Fibroblast of lung (primary cell): Measurements from ENCODE around the gene PPP3R1. TPM values are rescaled to one million over a fixed set of nuclear protein-coding genes. Genes with fewer than 3 reads are reported as not detected.
A peak's percentile ranks its signal among the peaks of the same experiment; 100 is the strongest.

Source experiments
- DNase-seq, 2 donors: peaks; one replicate each; pipeline versions ENCODE4 v3.0.0 to v3.0.0-alpha.2; 2010; ENCODE audit warnings: low read depth in 2 of 2
- H2AFZ ChIP-seq: 2 replicates; pipeline ENCODE4 v1.5.1; 2012; ENCODE audit warnings: low read length, control low read depth, inconsistent platforms
- H3K27ac ChIP-seq: 2 replicates; pipeline ENCODE4 v1.5.1; 2011; ENCODE audit warnings: low read length, control low read depth; ENCODE audit not compliant: insufficient read depth
- H3K27me3 ChIP-seq: 2 replicates; pipeline ENCODE4 v1.5.1; 2011; ENCODE audit warnings: mild to moderate bottlenecking, low read length; ENCODE audit not compliant: control insufficient read depth, insufficient read depth
- H3K36me3 ChIP-seq: 2 replicates; pipeline ENCODE4 v1.5.1; 2011; ENCODE audit warnings: low read length; ENCODE audit not compliant: control insufficient read depth, insufficient read depth
- H3K4me1 ChIP-seq: 2 replicates; pipeline ENCODE4 v1.5.1; 2011; ENCODE audit warnings: low read length; ENCODE audit not compliant: control insufficient read depth, insufficient read depth; ENCODE audit errors: extremely low read depth
- H3K4me2 ChIP-seq: 2 replicates; pipeline ENCODE4 v1.5.1; 2011; ENCODE audit warnings: low read length, control low read depth; ENCODE audit not compliant: insufficient read depth; ENCODE audit errors: extremely low read depth
- H3K4me3 ChIP-seq, 4 experiments: fragments of 200-600 bp in 1 of 4; sonication (generic) in 1 of 4; replicated peaks in 1 of 4; 2 replicates each; pipeline ENCODE4 v1.5.1; 2011 to 2016; ENCODE audit warnings: low read length in 4 of 4, low read depth in 3 of 4, mild to moderate bottlenecking in 3 of 4, control low read depth in 2 of 4, inconsistent platforms in 1 of 4, mixed read lengths in 1 of 4; ENCODE audit not compliant: insufficient read depth in 1 of 4; ENCODE audit errors: control extremely low read depth in 1 of 4
- H3K79me2 ChIP-seq: 2 replicates; pipeline ENCODE4 v1.5.1; 2012; ENCODE audit warnings: mild to moderate bottlenecking, low read length, inconsistent platforms; ENCODE audit not compliant: control insufficient read depth, insufficient read depth
- H3K9ac ChIP-seq: 2 replicates; pipeline ENCODE4 v1.5.1; 2011; ENCODE audit warnings: mild to moderate bottlenecking, low read length, control low read depth; ENCODE audit not compliant: insufficient read depth
- H3K9me3 ChIP-seq: 2 replicates; pipeline ENCODE4 v1.5.1; 2012; ENCODE audit warnings: low read depth, low read length; ENCODE audit not compliant: control insufficient read depth, insufficient read depth
- H4K20me1 ChIP-seq: 2 replicates; pipeline ENCODE4 v1.5.1; 2011; ENCODE audit warnings: low read length; ENCODE audit not compliant: control insufficient read depth, insufficient read depth; ENCODE audit errors: extremely low read depth
- CTCF ChIP-seq, 2 donors: IDR thresholded peaks in 1 of 2; conservative IDR thresholded peaks in 1 of 2; 1 replicate in 1 of 2; 2 replicates in 1 of 2; pipeline ENCODE4 v1.5.1; 2011 to 2012; ENCODE audit warnings: low read length in 2 of 2, control low read depth in 1 of 2, inconsistent platforms in 1 of 2, low read depth in 1 of 2, mild to moderate bottlenecking in 1 of 2
- EZH2 ChIP-seq: IDR thresholded peaks from 2 replicates; pipeline ENCODE4 v1.5.1; 2012; ENCODE audit warnings: low read length, control low read depth, mild to moderate bottlenecking; ENCODE audit errors: missing control alignments
- polyA plus RNA-seq, 2 donors: library from polyadenylated mRNA; depleted of rRNA in 1 of 2; stranded (reverse) in 1 of 2; unstranded in 1 of 2; fragments of >200 nt; gene quantifications; 2 replicates each; pipeline ENCODE4 v1.2.1, GENCODE V29; 2011 to 2012; ENCODE audit warnings: missing spikeins in 1 of 2
- total RNA-seq: library from RNA; depleted of rRNA; stranded (reverse); fragments of >200 nt; gene quantifications from 2 replicates; pipeline ENCODE4 v1.2.1, GENCODE V29; 2014

The PPP3R1 gene
- total and polyA plus RNA-seq, 2 donors (not counting 1 experiment from before 2014, with no cell fraction given) = 22.8 to 51.3 TPM

- DNase-seq = peak in 1 of 2 donors; percentile 25
These were observed 57.2 kb downstream of the PPP3R1 start for GRCh38 chr2:68195096-68195495.

GRCh38 chr2:68193787-68194372 lies 58.5 kb downstream of the PPP3R1 start:
- H3K4me2 ChIP-seq = peak overlapping the region; percentile 30
- H2AFZ ChIP-seq = no peak overlapping the region
- H3K27ac ChIP-seq = no peak overlapping the region
- no peaks in the 10 kb centered on the region for H3K27me3 ChIP-seq
- peaks cover 13% of the 10 kb centered on the region for H3K4me1 ChIP-seq
- H4K20me1 ChIP-seq = no peaks in the 10 kb centered on the region
- H3K9me3 ChIP-seq = no peaks in the 10 kb centered on the region
- no peak overlapping the region for H3K4me3 ChIP-seq
- no peak overlapping the region for H3K9ac ChIP-seq
- peaks cover 57% of the 10 kb centered on the region for H3K79me2 ChIP-seq
- peak; percentile 67 to 71 for DNase-seq
- H3K36me3 ChIP-seq = no peaks in the 10 kb centered on the region
- TF ChIP-seq EZH2 (no peak), CTCF (conservative IDR thresholded peaks at IDR 0.05 in 1 of 2, IDR thresholded peaks at IDR 0.05 in 1 of 2; ENCODE audit: low read depth in 1 of 2, low read length in 2 of 2) (no peak)

More at GRCh38 chr2:68195096-68195495, 57.2 kb downstream of the PPP3R1 start:
- H3K27me3 ChIP-seq = no peaks in the 10 kb centered on the region
- H3K4me2 ChIP-seq = no peak overlapping the region
- no peak overlapping the region for H3K4me3 ChIP-seq
- no peak overlapping the region for H2AFZ ChIP-seq
- TF ChIP-seq EZH2 = no peak
- TF ChIP-seq CTCF (conservative IDR thresholded peaks at IDR 0.05 in 1 of 2, IDR thresholded peaks at IDR 0.05 in 1 of 2; ENCODE audit: low read depth in 1 of 2, low read length in 2 of 2) = no peak
- peaks cover 55% of the 10 kb centered on the region for H3K79me2 ChIP-seq
- no peak overlapping the region for H3K9ac ChIP-seq
- no peak overlapping the region for H3K27ac ChIP-seq
- no peaks in the 10 kb centered on the region for H3K36me3 ChIP-seq
- H4K20me1 ChIP-seq = no peaks in the 10 kb centered on the region
- peaks cover 13% of the 10 kb centered on the region for H3K4me1 ChIP-seq
- H3K9me3 ChIP-seq = no peaks in the 10 kb centered on the region

GRCh38 chr2:68193144-68193543 lies 59.2 kb downstream of the PPP3R1 start:
- no peaks in the 10 kb centered on the region for H3K9me3 ChIP-seq
- no peaks in the 10 kb centered on the region for H4K20me1 ChIP-seq
- H3K4me3 ChIP-seq = no peak overlapping the region
- no peaks in the 10 kb centered on the region for H3K27me3 ChIP-seq
- H3K27ac ChIP-seq = no peak overlapping the region
- no peak overlapping the region for H3K9ac ChIP-seq
- H3K4me1 ChIP-seq = peaks cover 13% of the 10 kb centered on the region
- H2AFZ ChIP-seq = no peak overlapping the region
- DNase-seq = peak in 1 of 2 donors; percentile 32
- peak overlapping the region; percentile 30 for H3K4me2 ChIP-seq
- no peaks in the 10 kb centered on the region for H3K36me3 ChIP-seq
- peaks cover 64% of the 10 kb centered on the region for H3K79me2 ChIP-seq
- no peak for TF ChIP-seq EZH2
- TF ChIP-seq CTCF (conservative IDR thresholded peaks at IDR 0.05 in 1 of 2, IDR thresholded peaks at IDR 0.05 in 1 of 2; ENCODE audit: low read depth in 1 of 2, low read length in 2 of 2) = no peak
